Caki2 (cell line): Measurements from ENCODE around the gene TAF3. TPM values are rescaled to one million over a fixed set of nuclear protein-coding genes. Genes with fewer than 3 reads are reported as not detected.
A peak's percentile ranks its signal among the peaks of the same experiment; 100 is the strongest.

Experiments
- DNase-seq: peaks from one replicate; pipeline ENCODE4 v3.0.0-alpha.2; 2015; ENCODE audit warnings: low read depth
- in situ Hi-C: cut with HindIII; loops from 2 replicates; pipeline ENCODE4 v1.10.0; 2016; ENCODE audit warnings: low sequenced_read_pairs, low pct_unique_long_range_greater_than_20kb, mixed read lengths
- total RNA-seq: library from RNA; depleted of rRNA; stranded (reverse); fragments of >200 nt; shearing (Covaris generic); gene quantifications from 2 replicates; pipeline ENCODE4 v1.2.3, GENCODE V29; 2014; ENCODE audit warnings: low replicate concordance

The TAF3 gene
- total RNA-seq, 1 experiment from 2014 or later: 1.0 TPM

- DNase-seq: no peak
- in situ Hi-C loops: no loop called here
Measured at GRCh38 chr10:7906128-7906527, 87.8 kb downstream of the TAF3 start.

- in situ Hi-C loops: no loop called here
- DNase-seq: no peak
Measured at GRCh38 chr10:7908541-7909210, 90.4 kb downstream of the TAF3 start.

- in situ Hi-C loops: no loop called here
Measured at GRCh38 chr10:7913126-7913872, 95.0 kb downstream of the TAF3 start.

GRCh38 chr10:7915923-7916536 is 97.7 kb downstream of the TAF3 start:
- DNase-seq: peak; percentile 48
- in situ Hi-C loops: no loop called here

More at GRCh38 chr10:7913126-7913872, 95.0 kb downstream of the TAF3 start:
- DNase-seq: no peak

GRCh38 chr10:7917736-7918135 is 99.4 kb downstream of the TAF3 start:
- in situ Hi-C loops: no loop called here
- DNase-seq: no peak

GRCh38 chr10:7922707-7923106 is 104.4 kb downstream of the TAF3 start:
- no peak for DNase-seq
- in situ Hi-C loops: no loop called here

- in situ Hi-C loops: no loop called here
Measured at GRCh38 chr10:7928536-7928935, 110.2 kb downstream of the TAF3 start.

GRCh38 chr10:7932301-7933036 is 114.2 kb downstream of the TAF3 start:
- in situ Hi-C loops: no loop called here
- DNase-seq: no peak

More at GRCh38 chr10:7928536-7928935, 110.2 kb downstream of the TAF3 start:
- DNase-seq: no peak

GRCh38 chr10:7933262-7933661 is 115.0 kb downstream of the TAF3 start:
- in situ Hi-C loops: no loop called here

GRCh38 chr10:7933757-7934156 is 115.5 kb downstream of the TAF3 start:
- in situ Hi-C loops: no loop called here
- no peak for DNase-seq

More at GRCh38 chr10:7933262-7933661, 115.0 kb downstream of the TAF3 start:
- no peak for DNase-seq

GRCh38 chr10:7937315-7937945 is 119.1 kb downstream of the TAF3 start:
- in situ Hi-C loops: no loop called here
- no peak for DNase-seq

- in situ Hi-C loops: no loop called here
- DNase-seq: no peak
Measured at GRCh38 chr10:7941576-7941975, 123.3 kb downstream of the TAF3 start.

GRCh38 chr10:7942316-7942715 is 124.0 kb downstream of the TAF3 start:
- DNase-seq: no peak
- in situ Hi-C loops: no loop called here

GRCh38 chr10:7942859-7943258 is 124.6 kb downstream of the TAF3 start:
- in situ Hi-C loops: no loop called here
- DNase-seq: no peak

GRCh38 chr10:7944215-7944480 is 125.8 kb downstream of the TAF3 start:
- no peak for DNase-seq
- in situ Hi-C loops: no loop called here

- in situ Hi-C loops: no loop called here
Measured at GRCh38 chr10:7944537-7944936, 126.2 kb downstream of the TAF3 start.

GRCh38 chr10:7945034-7945433 is 126.7 kb downstream of the TAF3 start:
- DNase-seq: no peak
- in situ Hi-C loops: no loop called here

More at GRCh38 chr10:7944537-7944936, 126.2 kb downstream of the TAF3 start:
- DNase-seq: no peak

GRCh38 chr10:7945469-7946187 is 127.3 kb downstream of the TAF3 start:
- in situ Hi-C loops: no loop called here
- no peak for DNase-seq
